ENCODE data around the gene CDK10.

Gene CDK10

GRCh38 chr16:89708481-89708931 lies 22.0 kb downstream of the CDK10 start:
- H2AFZ ChIP-seq (ENCODE audit: low read depth, low read length), result no peak overlapping the region
- H3K9me3 ChIP-seq (ENCODE audit: insufficient read depth, low read length), result no peaks in the 10 kb centered on the region
- no peak overlapping the region for H3K4me2 ChIP-seq (ENCODE audit: low read length)
- no peaks in the 10 kb centered on the region for H3K27me3 ChIP-seq (ENCODE audit: low read depth, low read length)
- no peak overlapping the region for H3K4me3 ChIP-seq (ENCODE audit: low read length)
- H3K27ac ChIP-seq (ENCODE audit: low read length), result no peak overlapping the region
- no peaks in the 10 kb centered on the region for H4K20me1 ChIP-seq (ENCODE audit: insufficient read depth, low read length)
- TF ChIP-seq, protein P1, sequence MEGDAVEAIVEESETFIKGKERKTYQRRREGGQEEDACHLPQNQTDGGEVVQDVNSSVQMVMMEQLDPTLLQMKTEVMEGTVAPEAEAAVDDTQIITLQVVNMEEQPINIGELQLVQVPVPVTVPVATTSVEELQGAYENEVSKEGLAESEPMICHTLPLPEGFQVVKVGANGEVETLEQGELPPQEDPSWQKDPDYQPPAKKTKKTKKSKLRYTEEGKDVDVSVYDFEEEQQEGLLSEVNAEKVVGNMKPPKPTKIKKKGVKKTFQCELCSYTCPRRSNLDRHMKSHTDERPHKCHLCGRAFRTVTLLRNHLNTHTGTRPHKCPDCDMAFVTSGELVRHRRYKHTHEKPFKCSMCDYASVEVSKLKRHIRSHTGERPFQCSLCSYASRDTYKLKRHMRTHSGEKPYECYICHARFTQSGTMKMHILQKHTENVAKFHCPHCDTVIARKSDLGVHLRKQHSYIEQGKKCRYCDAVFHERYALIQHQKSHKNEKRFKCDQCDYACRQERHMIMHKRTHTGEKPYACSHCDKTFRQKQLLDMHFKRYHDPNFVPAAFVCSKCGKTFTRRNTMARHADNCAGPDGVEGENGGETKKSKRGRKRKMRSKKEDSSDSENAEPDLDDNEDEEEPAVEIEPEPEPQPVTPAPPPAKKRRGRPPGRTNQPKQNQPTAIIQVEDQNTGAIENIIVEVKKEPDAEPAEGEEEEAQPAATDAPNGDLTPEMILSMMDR (IDR thresholded peaks at IDR 0.05; ENCODE audit: low read depth, low read length), result no peak
- TF ChIP-seq EZH2phosphoT487 (IDR thresholded peaks at IDR 0.05; ENCODE audit: low read depth), result no peak
- no peak overlapping the region for H3K9ac ChIP-seq (ENCODE audit: low read length)
- no peaks in the 10 kb centered on the region for H3K36me3 ChIP-seq (replicated peaks; ENCODE audit: low read depth, low read length)
- peaks cover 7% of the 10 kb centered on the region; the same call in 1 of the 2 replicates for H3K4me1 ChIP-seq (ENCODE audit: low read length)
- H3K79me2 ChIP-seq (ENCODE audit: low read length), result peaks cover 13% of the 10 kb centered on the region

DNA sequence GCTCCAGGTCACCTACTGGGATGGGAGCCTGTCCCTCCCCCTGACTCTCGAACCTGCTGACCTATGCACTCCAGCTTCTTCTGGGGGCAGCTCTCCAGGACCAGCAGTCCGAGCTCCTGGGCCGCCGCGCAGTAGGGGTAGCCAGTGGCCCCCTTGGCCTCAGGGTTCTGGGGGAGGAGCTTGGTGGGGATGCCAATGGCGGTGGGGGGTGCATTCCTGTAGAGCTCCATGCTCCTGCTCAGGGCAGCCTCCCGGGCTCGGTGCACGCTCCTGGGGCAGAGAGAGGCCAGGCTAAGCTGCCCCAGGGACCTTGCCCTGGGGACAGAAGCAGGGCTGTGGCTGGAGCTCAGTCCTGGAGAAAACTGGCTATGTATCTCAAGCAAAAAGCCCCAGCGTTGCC lies 22.7 kb downstream of the CDK10 start:
- Histone ChIP-seq H3K36me3 (replicated peaks; ENCODE audit: low read depth, low read length) (peaks cover 1% of the 10 kb centered on the region), H3K9ac (ENCODE audit: low read length) (no peak overlapping the region), H3K27ac (ENCODE audit: low read length) (no peak overlapping the region), H3K9me3 (ENCODE audit: insufficient read depth, low read length) (no peaks in the 10 kb centered on the region), H2AFZ (ENCODE audit: low read depth, low read length) (no peak overlapping the region), H4K20me1 (ENCODE audit: insufficient read depth, low read length) (no peaks in the 10 kb centered on the region), H3K79me2 (ENCODE audit: low read length) (peaks cover 16% of the 10 kb centered on the region), H3K4me3 (ENCODE audit: low read length) (no peak overlapping the region), H3K4me2 (ENCODE audit: low read length) (no peak overlapping the region), H3K27me3 (ENCODE audit: low read depth, low read length) (no peaks in the 10 kb centered on the region), H3K4me1 (ENCODE audit: low read length) (peaks cover 7% of the 10 kb centered on the region; the same call in 1 of the 2 replicates)
- TF ChIP-seq, protein P1 (IDR thresholded peaks at IDR 0.05; ENCODE audit: low read depth, low read length), result no peak
- no peak for TF ChIP-seq EZH2phosphoT487 (IDR thresholded peaks at IDR 0.05; ENCODE audit: low read depth)

DNA sequence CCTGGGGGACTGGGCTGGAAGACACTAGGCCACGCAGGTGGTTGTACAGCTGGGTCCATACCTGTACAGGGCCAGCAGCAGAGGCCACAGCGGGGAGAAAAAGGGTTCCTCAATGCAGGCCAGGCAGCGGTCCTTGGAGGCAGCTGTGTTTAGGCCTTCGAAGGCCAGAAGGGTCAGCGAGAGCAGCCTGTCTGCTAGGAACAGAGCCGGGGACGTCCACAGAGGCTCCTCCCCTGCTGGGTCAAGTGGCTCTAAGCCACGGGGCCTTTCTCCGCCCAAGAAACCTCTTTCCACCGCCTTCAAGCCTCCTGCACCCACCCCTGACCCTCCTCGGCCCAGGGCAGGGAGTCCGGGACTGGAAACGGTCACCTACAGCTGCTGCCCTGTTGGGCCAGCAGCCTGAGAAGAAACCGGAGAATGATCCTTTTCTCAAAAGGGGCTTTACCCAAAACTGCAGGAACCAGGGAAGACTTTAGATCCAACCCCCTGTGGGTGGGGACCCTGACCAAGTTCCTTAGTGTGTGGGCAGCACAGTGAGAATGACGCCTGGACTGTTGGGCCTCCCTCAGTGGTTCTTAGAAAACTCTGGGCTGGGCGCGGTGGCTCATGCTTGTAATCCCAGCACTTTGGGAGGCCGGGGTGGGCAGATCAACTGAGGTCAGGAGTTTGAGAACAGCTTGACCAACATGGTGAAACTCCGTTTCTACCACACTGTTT lies 23.4 kb downstream of the CDK10 start:
- no peaks in the 10 kb centered on the region for H4K20me1 ChIP-seq (ENCODE audit: insufficient read depth, low read length)
- H3K4me2 ChIP-seq (ENCODE audit: low read length), result no peak overlapping the region
- H3K4me3 ChIP-seq (ENCODE audit: low read length), result no peak overlapping the region
- H3K36me3 ChIP-seq (replicated peaks; ENCODE audit: low read depth, low read length), result peaks cover 6% of the 10 kb centered on the region
- H3K4me1 ChIP-seq (ENCODE audit: low read length), result peaks cover 7% of the 10 kb centered on the region; the same call in 1 of the 2 replicates
- H3K27ac ChIP-seq (ENCODE audit: low read length), result no peak overlapping the region
- no peaks in the 10 kb centered on the region for H3K9me3 ChIP-seq (ENCODE audit: insufficient read depth, low read length)
- no peak overlapping the region for H3K9ac ChIP-seq (ENCODE audit: low read length)
- H3K79me2 ChIP-seq (ENCODE audit: low read length), result peaks cover 20% of the 10 kb centered on the region
- H3K27me3 ChIP-seq (ENCODE audit: low read depth, low read length), result no peaks in the 10 kb centered on the region
- no peak overlapping the region for H2AFZ ChIP-seq (ENCODE audit: low read depth, low read length)
- TF ChIP-seq EZH2phosphoT487 (IDR thresholded peaks at IDR 0.05; ENCODE audit: low read depth), result no peak
- TF ChIP-seq, protein P1 (IDR thresholded peaks at IDR 0.05; ENCODE audit: low read depth, low read length), result no peak

- Histone ChIP-seq H3K4me3 (ENCODE audit: low read length) (no peak overlapping the region), H3K9me3 (ENCODE audit: insufficient read depth, low read length) (no peaks in the 10 kb centered on the region), H4K20me1 (ENCODE audit: insufficient read depth, low read length) (no peaks in the 10 kb centered on the region), H3K4me2 (ENCODE audit: low read length) (no peak overlapping the region), H3K9ac (ENCODE audit: low read length) (no peak overlapping the region), H3K36me3 (replicated peaks; ENCODE audit: low read depth, low read length) (peaks cover 8% of the 10 kb centered on the region), H2AFZ (ENCODE audit: low read depth, low read length) (no peak overlapping the region), H3K27ac (ENCODE audit: low read length) (no peak overlapping the region), H3K4me1 (ENCODE audit: low read length) (peaks cover 7% of the 10 kb centered on the region; the same call in 1 of the 2 replicates), H3K27me3 (ENCODE audit: low read depth, low read length) (no peaks in the 10 kb centered on the region), H3K79me2 (ENCODE audit: low read length) (peaks cover 20% of the 10 kb centered on the region)
- TF ChIP-seq, protein P1 (IDR thresholded peaks at IDR 0.05; ENCODE audit: low read depth, low read length), result no peak
Measured at GRCh38 chr16:89710709-89711564, 24.4 kb downstream of the CDK10 start.

Data from OCI-LY3 (cell line).